AG04450 (cell line): ENCODE results near the gene PIAS1. TPM values are rescaled to one million over a fixed set of nuclear protein-coding genes. Genes with fewer than 3 reads are reported as not detected.

Source experiments
- CTCF ChIA-PET: fragments of 300-600, 350-600 bp; formaldehyde crosslinking; extraction: SDS; loops from one replicate; lab custom pipeline; 2022; ENCODE audit warnings: antibody characterized with exemption, inconsistent platforms; lab: Charles Lee
- POLR2A ChIA-PET: fragments of 350-600 bp; formaldehyde crosslinking; extraction: SDS; loops from one replicate; lab custom pipeline; 2021; ENCODE audit warnings: antibody characterized with exemption, inconsistent platforms; lab: Yijun Ruan, JAX
- DNase-seq: peaks from one replicate; pipeline ENCODE4 v3.0.0-alpha.2; 2011; ENCODE audit warnings: low read depth, low spot score
- H3K27ac ChIP-seq: one replicate; pipeline ENCODE4 v1.5.1; 2012; ENCODE audit warnings: low read depth, low read length, control low read depth
- H3K27me3 ChIP-seq: one replicate; pipeline ENCODE4 v1.6.0; 2012; ENCODE audit warnings: low read length; ENCODE audit not compliant: control insufficient read depth, insufficient read depth
- H3K4me3 ChIP-seq: 2 replicates; pipeline ENCODE4 v1.5.1; 2011; ENCODE audit warnings: mild to moderate bottlenecking, low read depth, low read length, control low read depth
- H3K9me3 ChIP-seq: 2 replicates; pipeline ENCODE4 v1.5.1; 2012; ENCODE audit warnings: low read length; ENCODE audit not compliant: control insufficient read depth, insufficient read depth
- polyA plus RNA-seq: library from polyadenylated mRNA; depleted of rRNA; stranded (reverse); fragments of >200 nt; gene quantifications from 2 replicates; pipeline ENCODE4 v1.2.3, GENCODE V29; 2011
- TF ChIP-seq, protein P1 (sequence below): IDR thresholded peaks from 2 replicates; pipeline ENCODE4 v1.5.1; 2011; ENCODE audit warnings: low read depth, low read length, control low read depth, inconsistent platforms

Gene PIAS1
- polyA plus RNA-seq, 1 experiment: 38.9 TPM

DNA sequence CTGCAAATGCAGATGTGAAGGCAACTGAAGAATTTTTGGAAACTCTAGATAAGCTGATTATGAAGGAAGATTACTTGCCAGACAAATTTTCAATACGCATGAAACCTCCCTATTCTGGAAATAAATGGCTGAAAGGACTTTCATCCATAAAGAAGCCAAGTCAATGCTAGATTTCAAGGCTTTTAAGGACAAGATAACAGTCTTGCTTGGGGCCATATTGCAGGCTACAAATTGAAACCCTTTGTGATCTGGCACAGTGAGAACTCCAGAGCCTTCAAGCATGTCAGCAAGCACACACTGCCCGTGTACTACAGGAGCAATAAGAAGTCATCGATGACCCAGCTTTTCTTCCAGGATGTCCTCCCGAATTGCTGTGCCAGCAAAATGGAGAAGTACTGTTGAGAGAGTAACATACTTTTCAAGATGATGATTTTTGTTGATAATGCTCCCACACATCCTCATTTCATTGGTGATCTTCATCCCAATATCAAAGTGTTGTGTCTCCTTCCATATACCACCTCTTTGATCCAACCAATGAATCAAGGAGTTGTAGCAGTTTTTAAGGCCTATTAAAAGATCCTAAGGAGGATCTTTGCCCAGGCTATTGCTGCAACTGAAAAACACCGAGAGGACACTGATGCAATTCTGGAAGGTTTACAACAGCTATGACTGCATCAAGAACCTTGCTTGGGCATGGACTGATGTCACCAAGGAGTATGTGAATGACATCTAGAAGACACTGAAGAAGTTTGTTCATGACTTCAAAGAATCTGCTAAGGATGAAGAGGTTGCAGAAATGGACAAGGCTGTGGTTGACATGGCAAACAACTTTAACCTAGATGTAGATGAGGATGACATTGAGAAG lies 130.7 kb downstream of the PIAS1 start:
- H3K27ac ChIP-seq: no peak overlapping the region
- CTCF ChIA-PET: interaction anchor here (0.9 to 1.4 kb wide), 3 partner anchors 25 to 30 kb away, joined by 3 to 4 read pairs (median 3); no protein-coding TSS in a partner anchor
- POLR2A ChIA-PET: no interaction called here
- no peak for DNase-seq
- no peak overlapping the region for H3K4me3 ChIP-seq
- H3K9me3 ChIP-seq: no peaks in the 10 kb centered on the region
- no peaks in the 10 kb centered on the region for H3K27me3 ChIP-seq
- TF ChIP-seq, protein P1, sequence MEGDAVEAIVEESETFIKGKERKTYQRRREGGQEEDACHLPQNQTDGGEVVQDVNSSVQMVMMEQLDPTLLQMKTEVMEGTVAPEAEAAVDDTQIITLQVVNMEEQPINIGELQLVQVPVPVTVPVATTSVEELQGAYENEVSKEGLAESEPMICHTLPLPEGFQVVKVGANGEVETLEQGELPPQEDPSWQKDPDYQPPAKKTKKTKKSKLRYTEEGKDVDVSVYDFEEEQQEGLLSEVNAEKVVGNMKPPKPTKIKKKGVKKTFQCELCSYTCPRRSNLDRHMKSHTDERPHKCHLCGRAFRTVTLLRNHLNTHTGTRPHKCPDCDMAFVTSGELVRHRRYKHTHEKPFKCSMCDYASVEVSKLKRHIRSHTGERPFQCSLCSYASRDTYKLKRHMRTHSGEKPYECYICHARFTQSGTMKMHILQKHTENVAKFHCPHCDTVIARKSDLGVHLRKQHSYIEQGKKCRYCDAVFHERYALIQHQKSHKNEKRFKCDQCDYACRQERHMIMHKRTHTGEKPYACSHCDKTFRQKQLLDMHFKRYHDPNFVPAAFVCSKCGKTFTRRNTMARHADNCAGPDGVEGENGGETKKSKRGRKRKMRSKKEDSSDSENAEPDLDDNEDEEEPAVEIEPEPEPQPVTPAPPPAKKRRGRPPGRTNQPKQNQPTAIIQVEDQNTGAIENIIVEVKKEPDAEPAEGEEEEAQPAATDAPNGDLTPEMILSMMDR: no peak

DNA sequence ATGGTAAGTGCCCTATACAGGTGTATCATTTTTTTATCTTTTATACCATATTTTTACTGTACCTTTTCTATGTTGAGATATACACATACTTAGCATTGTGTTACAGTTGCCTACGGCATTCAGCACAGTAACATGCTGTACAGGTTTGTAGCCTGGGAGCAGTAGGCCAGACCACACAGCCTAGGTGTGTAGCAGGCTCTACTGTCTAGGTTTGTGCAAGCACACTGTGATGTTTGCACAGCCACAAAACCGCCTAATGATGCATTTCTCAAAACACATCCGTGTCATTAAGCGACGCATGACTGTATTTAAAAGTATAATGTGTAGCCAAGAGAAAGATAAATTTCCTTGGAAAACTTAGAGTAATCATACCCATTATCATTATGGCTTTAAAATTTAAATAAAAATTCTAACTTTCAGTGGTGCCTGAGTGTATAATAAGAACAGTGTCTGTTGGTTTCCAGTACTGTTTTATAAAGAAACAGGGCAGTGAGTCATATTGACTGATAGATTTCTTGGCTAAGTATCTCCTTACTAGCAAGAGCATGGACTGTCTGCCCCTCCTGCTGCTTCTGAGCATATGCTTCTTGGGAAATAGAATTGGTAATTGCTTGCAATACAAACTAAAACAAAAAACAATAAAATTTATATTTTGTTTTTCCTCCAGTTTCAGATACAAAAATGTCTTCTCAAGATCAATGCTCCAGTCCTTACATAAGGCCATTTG lies 132.7 kb downstream of the PIAS1 start:
- no peaks in the 10 kb centered on the region for H3K27me3 ChIP-seq
- ChIA-PET CTCF (interaction anchor here (1.2 to 1.4 kb wide), 2 partner anchors 24 to 324 kb away, joined by 3 to 4 read pairs; no protein-coding TSS in a partner anchor), POLR2A (no interaction called here)
- no peak overlapping the region for H3K27ac ChIP-seq
- no peaks in the 10 kb centered on the region for H3K9me3 ChIP-seq
- H3K4me3 ChIP-seq: no peak overlapping the region
- DNase-seq: peak; percentile 46
- TF ChIP-seq, protein P1: no peak

DNA sequence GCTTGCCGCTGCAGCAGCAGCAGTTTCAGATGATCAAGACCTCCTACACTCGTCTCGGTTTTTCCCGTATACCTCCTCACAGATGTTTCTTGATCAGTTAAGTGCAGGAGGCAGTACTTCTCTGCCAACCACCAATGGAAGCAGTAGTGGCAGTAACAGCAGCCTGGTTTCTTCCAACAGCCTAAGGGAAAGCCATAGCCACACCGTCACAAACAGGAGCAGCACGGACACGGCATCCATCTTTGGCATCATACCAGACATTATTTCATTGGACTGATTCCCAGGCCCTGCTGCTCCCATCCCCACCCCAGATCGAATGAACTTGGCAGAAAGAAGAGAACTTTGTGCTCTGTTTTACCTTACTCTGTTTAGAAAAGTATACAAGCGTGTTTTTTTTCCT lies 133.4 kb downstream of the PIAS1 start:
- peak overlapping the region; percentile 32 for H3K4me3 ChIP-seq
- POLR2A ChIA-PET: no interaction called here
- no peaks in the 10 kb centered on the region for H3K27me3 ChIP-seq
- TF ChIP-seq, protein P1: no peak
- H3K9me3 ChIP-seq: no peaks in the 10 kb centered on the region
- peak; percentile 61 for DNase-seq
- peak overlapping the region; percentile 73 for H3K27ac ChIP-seq
- CTCF ChIA-PET: no interaction called here

DNA sequence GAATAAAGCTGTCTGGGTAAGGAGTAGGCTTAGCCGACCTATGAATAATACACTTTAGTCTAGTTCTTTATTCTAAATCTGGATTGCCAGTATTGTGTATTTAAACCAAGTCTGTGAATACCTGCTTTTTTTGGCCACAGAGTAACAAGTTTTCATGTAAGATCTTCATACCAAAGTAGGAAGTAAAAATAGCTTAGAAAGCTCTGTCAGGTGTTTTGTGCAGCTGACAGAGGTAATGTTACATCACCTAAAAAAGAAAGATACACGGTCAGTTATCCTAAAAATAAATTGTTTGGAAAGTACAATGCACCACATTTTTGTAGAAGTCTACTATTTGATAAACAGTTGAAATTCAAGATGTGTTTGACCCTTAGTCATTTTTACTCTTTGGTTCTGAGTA lies 134.5 kb downstream of the PIAS1 start:
- TF ChIP-seq, protein P1: no peak
- Histone ChIP-seq H3K4me3 (no peak overlapping the region), H3K27ac (no peak overlapping the region), H3K27me3 (no peaks in the 10 kb centered on the region), H3K9me3 (no peaks in the 10 kb centered on the region)
- DNase-seq: no peak
- POLR2A ChIA-PET: no interaction called here
- CTCF ChIA-PET: interaction anchor here (0.5 kb wide), 1 partner anchor 671 kb away, joined by 3 read pairs; no protein-coding TSS in a partner anchor

DNA sequence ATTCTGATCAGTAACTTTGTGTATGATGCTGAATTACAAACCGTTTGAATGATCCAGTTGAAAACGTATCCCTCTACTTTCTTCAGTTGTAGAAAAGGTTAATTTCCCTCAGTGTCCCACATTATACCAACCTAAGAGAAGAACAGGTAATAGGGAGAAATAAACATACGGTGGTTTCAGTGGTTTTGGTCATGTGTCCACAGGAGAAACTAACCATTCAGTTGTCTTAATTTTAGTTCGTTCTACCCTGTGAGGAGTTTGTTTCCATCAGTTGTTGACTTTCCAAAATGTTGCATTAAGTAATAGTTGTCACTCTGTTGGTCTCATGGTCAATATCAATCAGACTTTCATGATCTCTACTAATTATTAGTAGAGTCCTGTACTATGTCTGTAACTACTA lies 135.9 kb downstream of the PIAS1 start:
- no peak overlapping the region for H3K27ac ChIP-seq
- DNase-seq: no peak
- CTCF ChIA-PET: no interaction called here
- TF ChIP-seq, protein P1: no peak
- no peak overlapping the region for H3K4me3 ChIP-seq
- POLR2A ChIA-PET: no interaction called here
- H3K9me3 ChIP-seq: no peaks in the 10 kb centered on the region
- H3K27me3 ChIP-seq: no peaks in the 10 kb centered on the region
